Measurements from ENCODE around the gene SLC38A5.
A peak's percentile ranks its signal among the peaks of the same experiment; 100 is the strongest.
"Not testable (repeated sequence)": the region's sequence is repeated elsewhere in the genome, so short reads cannot be mapped to it uniquely, and the experiment has no call there.

Gene SLC38A5

GRCh38 chrX:48467281-48467761 lies 2.7 kb downstream of the SLC38A5 start:
- DNase-seq (ENCODE audit: low spot score), result no peak

GRCh38 chrX:48466696-48467095 lies 3.4 kb downstream of the SLC38A5 start:
- peak; percentile 22 for DNase-seq (ENCODE audit: low spot score)

GRCh38 chrX:48465336-48465933 lies 4.6 kb downstream of the SLC38A5 start:
- DNase-seq (ENCODE audit: low spot score), result no peak

- no peak for DNase-seq (ENCODE audit: low spot score)
Measured at GRCh38 chrX:48461830-48462229, 8.2 kb downstream of the SLC38A5 start.

GRCh38 chrX:48460606-48461005 lies 9.5 kb downstream of the SLC38A5 start:
- no peak for DNase-seq (ENCODE audit: low spot score)

- DNase-seq (ENCODE audit: low spot score), result no peak
Measured at GRCh38 chrX:48460031-48460430, 10.0 kb downstream of the SLC38A5 start.

- peak; percentile 0 for DNase-seq (ENCODE audit: low spot score)
Measured at GRCh38 chrX:48459483-48459882, 10.6 kb downstream of the SLC38A5 start.

GRCh38 chrX:48458711-48459110 lies 11.3 kb downstream of the SLC38A5 start:
- DNase-seq (ENCODE audit: low spot score), result peak; percentile 0

- no peak for DNase-seq (ENCODE audit: low spot score)
Measured at GRCh38 chrX:48456628-48457331, 13.3 kb downstream of the SLC38A5 start.

- no peak for DNase-seq (ENCODE audit: low spot score)
Measured at GRCh38 chrX:48451708-48452107, 18.4 kb downstream of the SLC38A5 start.

GRCh38 chrX:48450076-48450475 lies 20.0 kb downstream of the SLC38A5 start:
- DNase-seq (ENCODE audit: low spot score), result no peak

GRCh38 chrX:48447201-48447600 lies 22.9 kb downstream of the SLC38A5 start:
- DNase-seq (ENCODE audit: low spot score), result not testable (repeated sequence)

GRCh38 chrX:48433713-48434112 lies 36.3 kb downstream of the SLC38A5 start:
- not testable (repeated sequence) for DNase-seq (ENCODE audit: low spot score)

- DNase-seq (ENCODE audit: low spot score), result not testable (repeated sequence)
Measured at GRCh38 chrX:48430166-48430565, 39.9 kb downstream of the SLC38A5 start.

- DNase-seq (ENCODE audit: low spot score), result not testable (repeated sequence)
Measured at GRCh38 chrX:48429606-48430005, 40.5 kb downstream of the SLC38A5 start.

GRCh38 chrX:48427027-48427716 lies 42.9 kb downstream of the SLC38A5 start:
- DNase-seq (ENCODE audit: low spot score), result not testable (repeated sequence)

GRCh38 chrX:48411860-48412259 lies 58.2 kb downstream of the SLC38A5 start, which contains the start of gene SSX4B:
Gene SSX4B, minus strand, starts transcription at chrX:48411960. Its CDS starts 588 bp downstream, at chrX:48411372.
- DNase-seq (ENCODE audit: low spot score), result not testable (repeated sequence)
